Measurements from ENCODE around the gene TOB1. TPM values are rescaled to one million over a fixed set of nuclear protein-coding genes. Genes with fewer than 3 reads are reported as not detected.
A peak's percentile ranks its signal among the peaks of the same experiment; 100 is the strongest.

Gene TOB1
- total RNA-seq, 4 donors from 2014 or later = 151 to 255 (median 174) TPM

DNA sequence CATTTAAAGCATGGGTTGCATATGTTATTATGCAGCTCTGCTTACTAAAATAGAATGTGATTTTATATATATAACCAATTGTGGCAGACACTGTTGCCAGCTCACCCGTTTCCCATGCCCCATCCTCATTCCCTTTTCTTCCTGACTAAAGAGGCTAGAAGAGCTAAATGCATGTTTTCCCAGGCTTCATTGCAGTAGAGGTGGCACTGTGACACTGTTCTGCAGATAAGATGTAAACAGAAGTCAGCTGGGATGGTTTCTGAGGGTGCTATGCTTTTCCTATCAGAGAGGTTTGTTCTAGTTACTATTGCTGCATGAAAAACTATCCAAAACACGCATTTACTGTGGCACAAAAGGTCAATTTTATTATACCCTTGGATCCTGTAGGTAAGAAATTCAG is 5.7 kb upstream of the TOB1 start:
- Histone ChIP-seq H3K27me3 (no peaks in the 10 kb centered on the region), H3K4me1 (peaks cover 35% of the 10 kb centered on the region), H3K27ac (no peak overlapping the region), H3K4me3 (no peak overlapping the region), H3K9me3 (no peaks in the 10 kb centered on the region), H3K36me3 (no peaks in the 10 kb centered on the region)
- DNase-seq (ENCODE audit: low spot score in 2 of 2) = no peak
- WGBS = 71% methylated on average over 2 of the region's 2 CpGs
- no peak for TF ChIP-seq EP300 (IDR thresholded peaks at IDR 0.05)
- TF ChIP-seq, protein P1, sequence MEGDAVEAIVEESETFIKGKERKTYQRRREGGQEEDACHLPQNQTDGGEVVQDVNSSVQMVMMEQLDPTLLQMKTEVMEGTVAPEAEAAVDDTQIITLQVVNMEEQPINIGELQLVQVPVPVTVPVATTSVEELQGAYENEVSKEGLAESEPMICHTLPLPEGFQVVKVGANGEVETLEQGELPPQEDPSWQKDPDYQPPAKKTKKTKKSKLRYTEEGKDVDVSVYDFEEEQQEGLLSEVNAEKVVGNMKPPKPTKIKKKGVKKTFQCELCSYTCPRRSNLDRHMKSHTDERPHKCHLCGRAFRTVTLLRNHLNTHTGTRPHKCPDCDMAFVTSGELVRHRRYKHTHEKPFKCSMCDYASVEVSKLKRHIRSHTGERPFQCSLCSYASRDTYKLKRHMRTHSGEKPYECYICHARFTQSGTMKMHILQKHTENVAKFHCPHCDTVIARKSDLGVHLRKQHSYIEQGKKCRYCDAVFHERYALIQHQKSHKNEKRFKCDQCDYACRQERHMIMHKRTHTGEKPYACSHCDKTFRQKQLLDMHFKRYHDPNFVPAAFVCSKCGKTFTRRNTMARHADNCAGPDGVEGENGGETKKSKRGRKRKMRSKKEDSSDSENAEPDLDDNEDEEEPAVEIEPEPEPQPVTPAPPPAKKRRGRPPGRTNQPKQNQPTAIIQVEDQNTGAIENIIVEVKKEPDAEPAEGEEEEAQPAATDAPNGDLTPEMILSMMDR (IDR thresholded peaks at IDR 0.05) = no peak
- no peak for TF ChIP-seq POLR2A (IDR thresholded peaks at IDR 0.05)
- no peak for TF ChIP-seq POLR2AphosphoS5 (IDR thresholded peaks at IDR 0.05)

DNA sequence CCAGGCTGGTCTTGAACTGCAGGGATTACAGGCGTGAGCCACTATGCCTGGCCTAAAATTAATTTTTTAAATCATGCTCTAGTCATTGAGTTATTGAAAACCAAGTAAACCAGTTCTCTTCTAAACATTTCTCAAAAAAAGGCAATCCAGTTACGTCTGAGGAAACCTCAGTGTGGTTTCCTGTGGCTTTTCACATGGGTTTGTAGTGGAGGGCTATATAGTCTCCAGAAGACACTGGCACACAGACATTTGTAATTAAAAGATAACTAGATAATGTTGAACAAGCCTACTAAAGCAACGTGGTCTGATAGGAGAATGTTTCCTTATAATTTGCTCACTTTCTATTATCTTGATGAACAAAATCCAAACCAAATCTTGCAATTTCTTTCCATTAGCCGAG is 5.2 kb upstream of the TOB1 start:
- no peaks in the 10 kb centered on the region for H3K36me3 ChIP-seq
- H3K4me1 ChIP-seq = peaks cover 35% of the 10 kb centered on the region
- WGBS = 66% methylated on average over 4 of the region's 4 CpGs
- no peak for DNase-seq (ENCODE audit: low spot score in 2 of 2)
- H3K4me3 ChIP-seq = no peak overlapping the region
- TF ChIP-seq EP300 (IDR thresholded peaks at IDR 0.05) (no peak), POLR2A (IDR thresholded peaks at IDR 0.05) (no peak), POLR2AphosphoS5 (IDR thresholded peaks at IDR 0.05) (no peak)
- TF ChIP-seq, protein P1 (IDR thresholded peaks at IDR 0.05) = no peak
- H3K27me3 ChIP-seq = no peaks in the 10 kb centered on the region
- H3K9me3 ChIP-seq = no peaks in the 10 kb centered on the region
- H3K27ac ChIP-seq = no peak overlapping the region

DNA sequence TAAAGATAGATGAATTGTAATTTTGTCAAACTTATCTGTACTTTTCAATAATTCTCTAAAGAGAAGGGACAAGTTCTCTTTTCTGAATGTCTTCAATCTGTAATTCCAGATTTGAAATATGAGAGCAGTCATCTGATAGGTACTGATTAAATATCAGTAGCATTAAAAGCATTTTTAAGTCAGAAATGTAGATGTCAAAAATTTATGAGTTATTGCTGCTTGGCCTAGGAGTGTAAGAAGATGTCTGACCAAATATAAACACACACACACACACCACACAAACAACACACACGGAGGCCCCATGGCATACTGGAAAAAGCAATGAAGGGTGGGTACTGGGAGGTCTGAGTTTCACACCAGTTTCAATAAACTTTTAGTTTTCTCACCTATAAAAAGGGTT is 2.4 kb upstream of the TOB1 start:
- peak overlapping the region; percentile 99 for H3K27ac ChIP-seq
- H3K9me3 ChIP-seq = no peaks in the 10 kb centered on the region
- no peak for DNase-seq (ENCODE audit: low spot score in 2 of 2)
- TF ChIP-seq, protein P1 (IDR thresholded peaks at IDR 0.05) = no peak
- TF ChIP-seq EP300 (IDR thresholded peaks at IDR 0.05) (no peak), POLR2A (IDR thresholded peaks at IDR 0.05) (no peak), POLR2AphosphoS5 (IDR thresholded peaks at IDR 0.05) (no peak)
- no peak overlapping the region for H3K4me3 ChIP-seq
- H3K36me3 ChIP-seq = peaks cover under 1% of the 10 kb centered on the region
- H3K27me3 ChIP-seq = no peaks in the 10 kb centered on the region
- WGBS = 53% methylated on average over 1 of the region's 1 CpG
- peaks cover 38% of the 10 kb centered on the region for H3K4me1 ChIP-seq

DNA sequence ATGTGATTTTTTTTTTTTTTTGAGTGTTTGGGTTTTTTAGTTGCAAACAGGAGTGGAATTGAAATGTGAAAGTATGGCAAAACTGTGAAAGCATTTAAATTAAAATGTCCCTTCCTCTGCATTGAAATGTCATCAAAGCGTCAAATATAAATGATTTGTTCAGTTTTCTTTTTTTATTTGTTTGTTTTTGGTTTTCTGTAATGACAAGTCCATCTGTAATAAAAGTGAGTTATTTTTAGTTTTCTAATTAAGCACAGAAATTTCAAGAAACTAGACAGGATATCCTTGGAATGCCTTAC is 1.9 kb upstream of the TOB1 start:
- Histone ChIP-seq H3K9me3 (no peaks in the 10 kb centered on the region), H3K4me3 (peak overlapping the region; percentile 97), H3K36me3 (peaks cover 6% of the 10 kb centered on the region), H3K27ac (peak overlapping the region; percentile 99), H3K27me3 (no peaks in the 10 kb centered on the region), H3K4me1 (peaks cover 40% of the 10 kb centered on the region)
- TF ChIP-seq POLR2AphosphoS5 (IDR thresholded peaks at IDR 0.05) (no peak), EP300 (IDR thresholded peaks at IDR 0.05) (no peak), POLR2A (IDR thresholded peaks at IDR 0.05) (no peak)
- TF ChIP-seq, protein P1 (IDR thresholded peaks at IDR 0.05) = no peak
- no peak for DNase-seq (ENCODE audit: low spot score in 2 of 2)
- 4% methylated on average over 1 of the region's 1 CpG for WGBS

DNA sequence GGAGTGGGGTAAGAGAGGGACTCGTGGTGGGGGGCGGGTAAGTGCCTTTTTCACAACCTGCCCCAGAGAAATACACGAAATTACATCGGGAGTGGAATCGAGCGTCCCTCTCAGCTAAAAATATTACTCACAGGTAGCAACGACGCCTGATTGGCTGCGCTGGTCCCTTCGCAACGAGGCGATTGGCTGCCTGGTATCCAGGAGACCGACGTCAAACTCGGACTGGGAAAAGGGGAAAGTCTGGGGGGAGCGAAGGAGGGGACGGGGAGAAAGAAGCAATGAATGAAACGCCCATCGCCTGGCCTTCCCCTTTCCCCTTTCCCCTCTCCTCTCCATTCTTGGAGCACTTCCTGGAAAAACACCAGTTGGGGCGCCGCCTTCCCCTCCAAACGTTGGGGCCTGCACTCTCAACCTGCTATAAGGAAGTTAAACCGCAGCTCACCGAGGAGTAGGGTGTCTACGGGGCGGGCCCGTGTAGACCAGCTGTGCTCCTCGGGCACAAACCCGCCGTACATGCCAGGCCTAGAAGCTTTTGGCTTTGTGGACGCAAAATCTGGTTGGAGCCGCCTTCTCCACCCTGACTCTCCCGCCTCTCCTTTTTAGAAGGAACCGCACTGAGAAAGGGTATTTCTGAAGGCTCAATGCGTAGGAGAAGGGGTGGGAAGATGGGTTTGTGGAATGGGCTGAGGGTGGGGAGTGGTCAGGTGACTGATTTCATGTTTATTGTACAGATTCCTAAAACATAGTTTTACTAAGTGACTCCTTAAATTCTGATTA is 1.4 kb upstream of the TOB1 start:
- Histone ChIP-seq H3K4me1 (peaks cover 40% of the 10 kb centered on the region), H3K36me3 (peaks cover 10% of the 10 kb centered on the region), H3K27me3 (no peaks in the 10 kb centered on the region), H3K27ac (peak overlapping the region; percentile 99), H3K9me3 (no peaks in the 10 kb centered on the region), H3K4me3 (peak overlapping the region; percentile 97)
- TF ChIP-seq, protein P1 (IDR thresholded peaks at IDR 0.05) = no peak
- TF ChIP-seq POLR2AphosphoS5 (IDR thresholded peaks at IDR 0.05) (peak in 2 of 3 donors; percentile 73 to 94), EP300 (IDR thresholded peaks at IDR 0.05) (peak; percentile 13), POLR2A (IDR thresholded peaks at IDR 0.05) (peak in 1 of 2 donors; percentile 67)
- 0% methylated on average over 35 of the region's 35 CpGs for WGBS
- DNase-seq (ENCODE audit: low spot score in 2 of 2) = peak; percentile 98
